ENCODE data around the gene BRD3. TPM values are rescaled to one million over a fixed set of nuclear protein-coding genes. Genes with fewer than 3 reads are reported as not detected.

Gene BRD3
- total RNA-seq, 2 donors from 2014 or later = 50.2 to 51.3 TPM

- Mint-ChIP-seq H3K4me1 (ENCODE audit: low read depth) (peaks cover 10% of the 10 kb centered on the region), H3K9me3 (no peaks in the 10 kb centered on the region), H3K36me3 (ENCODE audit: insufficient read depth in 2 of 2) (peaks cover 2 to 4% of the 10 kb centered on the region in 2 donors), H3K27ac (no peak overlapping the region), H3K27me3 (ENCODE audit: low read depth) (no peaks in the 10 kb centered on the region), H3K4me3 (no peak overlapping the region)
- no peak for ATAC-seq (replicated peaks in 1 of 2)
- DNase-seq = no peak
These were observed 11.8 kb downstream of the BRD3 start for GRCh38 chr9:134055981-134056461.

- H3K27ac Mint-ChIP-seq = no peak overlapping the region
- DNase-seq = no peak
These were observed 12.7 kb downstream of the BRD3 start for GRCh38 chr9:134054891-134055811.

GRCh38 chr9:134053941-134054761 lies 13.7 kb downstream of the BRD3 start:
- H3K9me3 Mint-ChIP-seq = no peaks in the 10 kb centered on the region
- no peaks in the 10 kb centered on the region for H3K27me3 Mint-ChIP-seq (ENCODE audit: low read depth)
- no peak for DNase-seq
- H3K27ac Mint-ChIP-seq = no peak overlapping the region
- H3K36me3 Mint-ChIP-seq (ENCODE audit: insufficient read depth in 2 of 2) = peaks cover 2 to 6% of the 10 kb centered on the region in 2 donors
- no peaks in the 10 kb centered on the region for H3K4me1 Mint-ChIP-seq (ENCODE audit: low read depth)
- no peak overlapping the region for H3K4me3 Mint-ChIP-seq
- ATAC-seq (replicated peaks in 1 of 2) = no peak

More at GRCh38 chr9:134054891-134055811, 12.7 kb downstream of the BRD3 start:
- no peak for ATAC-seq (replicated peaks in 1 of 2)
- peaks cover 4% of the 10 kb centered on the region for H3K4me1 Mint-ChIP-seq (ENCODE audit: low read depth)
- H3K27me3 Mint-ChIP-seq (ENCODE audit: low read depth) = no peaks in the 10 kb centered on the region
- no peaks in the 10 kb centered on the region for H3K9me3 Mint-ChIP-seq
- H3K36me3 Mint-ChIP-seq (ENCODE audit: insufficient read depth in 2 of 2) = peaks cover 2 to 6% of the 10 kb centered on the region in 2 donors
- H3K4me3 Mint-ChIP-seq = no peak overlapping the region

- Mint-ChIP-seq H3K4me1 (ENCODE audit: low read depth) (no peaks in the 10 kb centered on the region), H3K9me3 (no peaks in the 10 kb centered on the region), H3K4me3 (no peak overlapping the region), H3K36me3 (ENCODE audit: insufficient read depth in 2 of 2) (peaks cover 2 to 6% of the 10 kb centered on the region in 2 donors), H3K27me3 (ENCODE audit: low read depth) (no peaks in the 10 kb centered on the region), H3K27ac (no peak overlapping the region)
- DNase-seq (no peak), ATAC-seq (replicated peaks in 1 of 2) (no peak)
These were observed 14.4 kb downstream of the BRD3 start for GRCh38 chr9:134053401-134053871.

GRCh38 chr9:134052941-134053340 lies 14.9 kb downstream of the BRD3 start:
- no peak for ATAC-seq (replicated peaks in 1 of 2)
- no peak overlapping the region for H3K4me3 Mint-ChIP-seq
- H3K9me3 Mint-ChIP-seq = no peaks in the 10 kb centered on the region
- H3K4me1 Mint-ChIP-seq (ENCODE audit: low read depth) = no peaks in the 10 kb centered on the region
- H3K27ac Mint-ChIP-seq = no peak overlapping the region
- H3K27me3 Mint-ChIP-seq (ENCODE audit: low read depth) = no peaks in the 10 kb centered on the region
- no peak for DNase-seq
- H3K36me3 Mint-ChIP-seq (ENCODE audit: insufficient read depth in 2 of 2) = peaks cover 2 to 6% of the 10 kb centered on the region in 2 donors

- H3K36me3 Mint-ChIP-seq (ENCODE audit: insufficient read depth in 2 of 2) = peaks cover 2 to 6% of the 10 kb centered on the region in 2 donors
- H3K9me3 Mint-ChIP-seq = no peaks in the 10 kb centered on the region
- ATAC-seq (replicated peaks in 1 of 2) (no peak), DNase-seq (no peak)
- H3K27ac Mint-ChIP-seq = no peak overlapping the region
- H3K4me3 Mint-ChIP-seq = no peak overlapping the region
- H3K4me1 Mint-ChIP-seq (ENCODE audit: low read depth) = no peaks in the 10 kb centered on the region
- no peaks in the 10 kb centered on the region for H3K27me3 Mint-ChIP-seq (ENCODE audit: low read depth)
These were observed 15.3 kb downstream of the BRD3 start for GRCh38 chr9:134052491-134052890.

- no peaks in the 10 kb centered on the region for H3K4me1 Mint-ChIP-seq (ENCODE audit: low read depth)
- H3K36me3 Mint-ChIP-seq (ENCODE audit: insufficient read depth in 2 of 2) = peaks cover 2 to 6% of the 10 kb centered on the region in 2 donors
- H3K27ac Mint-ChIP-seq = no peak overlapping the region
- ATAC-seq (replicated peaks in 1 of 2) (no peak), DNase-seq (no peak)
- no peak overlapping the region for H3K4me3 Mint-ChIP-seq
- H3K27me3 Mint-ChIP-seq (ENCODE audit: low read depth) = no peaks in the 10 kb centered on the region
- no peaks in the 10 kb centered on the region for H3K9me3 Mint-ChIP-seq
These were observed 16.5 kb downstream of the BRD3 start for GRCh38 chr9:134051319-134051718.

GRCh38 chr9:134050726-134051125 lies 17.1 kb downstream of the BRD3 start:
- Mint-ChIP-seq H3K27me3 (ENCODE audit: low read depth) (no peaks in the 10 kb centered on the region), H3K36me3 (ENCODE audit: insufficient read depth in 2 of 2) (peaks cover 2 to 6% of the 10 kb centered on the region in 2 donors), H3K4me3 (no peak overlapping the region), H3K4me1 (ENCODE audit: low read depth) (no peaks in the 10 kb centered on the region), H3K9me3 (no peaks in the 10 kb centered on the region), H3K27ac (no peak overlapping the region)
- no peak for DNase-seq
- no peak for ATAC-seq (replicated peaks in 1 of 2)

GRCh38 chr9:134049772-134050588 lies 17.8 kb downstream of the BRD3 start:
- Mint-ChIP-seq H3K9me3 (no peaks in the 10 kb centered on the region), H3K27me3 (ENCODE audit: low read depth) (no peaks in the 10 kb centered on the region), H3K27ac (no peak overlapping the region), H3K4me3 (no peak overlapping the region), H3K36me3 (ENCODE audit: insufficient read depth in 2 of 2) (peaks cover 2 to 6% of the 10 kb centered on the region in 2 donors), H3K4me1 (ENCODE audit: low read depth) (no peaks in the 10 kb centered on the region)
- no peak for DNase-seq
- ATAC-seq (replicated peaks in 1 of 2) = no peak

- ATAC-seq (replicated peaks in 1 of 2) (no peak), DNase-seq (no peak)
- Mint-ChIP-seq H3K36me3 (ENCODE audit: insufficient read depth in 2 of 2) (peaks cover 2 to 6% of the 10 kb centered on the region in 2 donors), H3K27ac (no peak overlapping the region), H3K9me3 (no peaks in the 10 kb centered on the region), H3K27me3 (ENCODE audit: low read depth) (no peaks in the 10 kb centered on the region), H3K4me1 (ENCODE audit: low read depth) (no peaks in the 10 kb centered on the region), H3K4me3 (no peak overlapping the region)
These were observed 18.6 kb downstream of the BRD3 start for GRCh38 chr9:134049236-134049635.

GRCh38 chr9:134048582-134048968 lies 19.3 kb downstream of the BRD3 start:
- peaks cover 0 to 6% of the 10 kb centered on the region in 2 donors for H3K36me3 Mint-ChIP-seq (ENCODE audit: insufficient read depth in 2 of 2)
- no peaks in the 10 kb centered on the region for H3K4me1 Mint-ChIP-seq (ENCODE audit: low read depth)
- no peaks in the 10 kb centered on the region for H3K27me3 Mint-ChIP-seq (ENCODE audit: low read depth)
- no peak overlapping the region for H3K4me3 Mint-ChIP-seq
- no peak overlapping the region for H3K27ac Mint-ChIP-seq
- DNase-seq = no peak
- H3K9me3 Mint-ChIP-seq = no peaks in the 10 kb centered on the region
- no peak for ATAC-seq (replicated peaks in 1 of 2)

- Mint-ChIP-seq H3K4me3 (no peak overlapping the region), H3K27me3 (ENCODE audit: low read depth) (no peaks in the 10 kb centered on the region), H3K4me1 (ENCODE audit: low read depth) (no peaks in the 10 kb centered on the region), H3K36me3 (ENCODE audit: insufficient read depth in 2 of 2) (peaks cover 0 to 6% of the 10 kb centered on the region in 2 donors), H3K27ac (no peak overlapping the region), H3K9me3 (no peaks in the 10 kb centered on the region)
- no peak for DNase-seq
- ATAC-seq (replicated peaks in 1 of 2) = no peak
These were observed 19.8 kb downstream of the BRD3 start for GRCh38 chr9:134047868-134048581.

All from activated T-cell treated with anti-CD3 and anti-CD28 coated beads, Interleukin-2, amount 50 U/mL, for 72 hours (primary cell).